Endometrial microvascular endothelial cells (primary cell): ENCODE measurements around the gene AXIN2. TPM values are rescaled to one million over a fixed set of nuclear protein-coding genes. Genes with fewer than 3 reads are reported as not detected.
"Not testable (repeated sequence)": the region's sequence is repeated elsewhere in the genome, so short reads cannot be mapped to it uniquely, and the experiment has no call there.

Experiments used
- in situ Hi-C: cut with HindIII; loops from 2 replicates; pipeline ENCODE4 v1.10.0; 2017; ENCODE audit warnings: low sequenced_read_pairs, low pct_unique_long_range_greater_than_20kb; ENCODE audit errors: inconsistent ontology term
- total RNA-seq: library from RNA; depleted of rRNA; stranded (reverse); fragments of >200 nt; gene quantifications from one replicate; pipeline ENCODE4 v1.2.3, GENCODE V29; 2015; ENCODE audit errors: inconsistent ontology term

Gene AXIN2
- total RNA-seq, 1 donor from 2014 or later = 2.1 TPM

- in situ Hi-C loops = no loop called here
Measured at GRCh38 chr17:65527857-65528591, 33.4 kb downstream of the AXIN2 start.

GRCh38 chr17:65527381-65527780, 34.1 kb downstream of the AXIN2 start:
- in situ Hi-C loops = no loop called here

GRCh38 chr17:65526854-65527253, 34.6 kb downstream of the AXIN2 start:
- in situ Hi-C loops = not testable (repeated sequence)

- in situ Hi-C loops = no loop called here
Measured at GRCh38 chr17:65523853-65524664, 37.4 kb downstream of the AXIN2 start.

GRCh38 chr17:65523411-65523810, 38.0 kb downstream of the AXIN2 start:
- in situ Hi-C loops = no loop called here

- in situ Hi-C loops = no loop called here
Measured at GRCh38 chr17:65522751-65523404, 38.6 kb downstream of the AXIN2 start.

GRCh38 chr17:65519462-65519861, 42.0 kb downstream of the AXIN2 start:
- in situ Hi-C loops = no loop called here

- in situ Hi-C loops = no loop called here
Measured at GRCh38 chr17:65518256-65518655, 43.2 kb downstream of the AXIN2 start.

GRCh38 chr17:65515959-65516948, 45.2 kb downstream of the AXIN2 start:
- in situ Hi-C loops = no loop called here

- in situ Hi-C loops = no loop called here
Measured at GRCh38 chr17:65515512-65515911, 45.9 kb downstream of the AXIN2 start.

GRCh38 chr17:65514541-65514940, 46.9 kb downstream of the AXIN2 start:
- in situ Hi-C loops = no loop called here

GRCh38 chr17:65514082-65514481, 47.4 kb downstream of the AXIN2 start:
- in situ Hi-C loops = no loop called here

- in situ Hi-C loops = no loop called here
Measured at GRCh38 chr17:65511316-65511715, 50.1 kb downstream of the AXIN2 start.

GRCh38 chr17:65509032-65509431, 52.4 kb downstream of the AXIN2 start:
- in situ Hi-C loops = no loop called here

GRCh38 chr17:65504673-65505072, 56.8 kb downstream of the AXIN2 start:
- in situ Hi-C loops = not testable (repeated sequence)

- in situ Hi-C loops = no loop called here
Measured at GRCh38 chr17:65504141-65504540, 57.3 kb downstream of the AXIN2 start.

- in situ Hi-C loops = no loop called here
Measured at GRCh38 chr17:65503557-65503956, 57.9 kb downstream of the AXIN2 start.

GRCh38 chr17:65498816-65499215, 62.6 kb downstream of the AXIN2 start:
- in situ Hi-C loops = no loop called here

GRCh38 chr17:65496801-65497200, 64.6 kb downstream of the AXIN2 start:
- in situ Hi-C loops = no loop called here
